GM20431 (cell line): Measurements from ENCODE around the gene DOCK2.
"Not testable (repeated sequence)": the region's sequence is repeated elsewhere in the genome, so short reads cannot be mapped to it uniquely, and the experiment has no call there.

ENCODE experiments used
- in situ Hi-C: fragments of 300-500 bp; cut with MseI, MboI; formaldehyde crosslinking; loops from one replicate; pipeline ENCODE4 v1.15.0; 2020; ENCODE audit warnings: low sequenced_read_pairs; ENCODE audit not compliant: unreplicated experiment

The DOCK2 gene

DNA sequence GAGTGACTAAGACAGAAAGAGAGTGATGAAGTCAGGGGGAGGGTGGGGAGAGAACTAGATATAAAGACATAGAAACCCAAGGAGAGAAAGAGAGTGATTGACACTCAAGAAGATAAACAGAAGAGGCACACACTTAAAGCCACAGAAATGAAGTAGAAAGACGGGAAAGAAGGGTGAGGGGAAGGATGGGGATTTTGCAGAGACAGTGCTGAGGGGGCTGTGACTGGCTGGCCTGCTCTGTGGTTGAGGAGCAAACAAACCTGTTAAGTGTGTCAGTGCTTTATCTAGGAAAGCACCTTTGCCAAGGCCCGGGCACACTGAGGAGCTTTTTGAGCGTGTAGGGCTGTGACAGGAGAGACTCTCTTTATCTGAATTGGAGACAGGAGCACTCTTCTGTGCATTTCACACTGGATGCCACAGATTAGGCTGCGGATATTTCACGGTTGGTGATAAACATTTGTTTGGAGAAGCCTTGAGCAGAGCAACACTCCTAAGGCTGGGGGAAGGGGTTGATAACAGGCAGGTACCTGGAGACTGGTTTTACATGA, 109.1 kb downstream of the DOCK2 start:
- in situ Hi-C loops, result no loop called here

DNA sequence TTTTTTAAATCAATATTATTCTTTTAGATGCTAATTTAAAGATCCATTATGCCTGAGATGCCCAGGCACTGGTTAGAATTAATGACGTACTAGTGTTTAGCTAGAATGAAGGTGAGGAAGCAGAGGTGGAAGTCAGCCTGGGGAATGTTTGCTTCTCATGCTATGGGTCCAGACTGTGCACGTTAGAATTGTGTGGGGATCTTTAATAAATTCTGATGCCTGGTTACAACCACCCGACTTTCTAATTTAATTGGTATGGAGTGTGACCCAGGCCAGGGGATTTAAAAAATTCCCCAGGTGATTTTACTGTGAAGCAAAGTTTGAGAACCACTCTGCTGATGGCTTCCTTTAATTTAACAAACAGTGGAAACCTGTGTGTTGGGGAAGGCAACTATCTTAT, 111.1 kb downstream of the DOCK2 start:
- in situ Hi-C loops, result no loop called here

DNA sequence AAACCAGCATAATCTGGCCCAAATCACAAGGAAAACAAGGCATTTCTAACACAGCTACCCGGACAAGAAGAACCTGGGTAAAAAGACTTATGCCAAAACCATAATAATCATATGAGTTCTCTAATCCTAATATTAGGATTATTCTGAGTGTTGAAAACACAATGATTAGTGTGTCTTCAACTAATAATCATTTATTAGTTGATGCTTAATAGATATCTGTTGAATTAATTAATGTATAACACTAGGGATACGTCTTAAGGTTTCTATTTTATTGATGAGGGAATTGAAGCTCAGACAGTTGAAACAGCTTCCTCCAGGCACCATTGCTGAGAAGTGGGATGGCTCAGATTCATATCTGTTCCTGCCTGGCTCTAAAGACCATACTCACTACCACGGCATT, 112.2 kb downstream of the DOCK2 start:
- in situ Hi-C loops, result no loop called here

DNA sequence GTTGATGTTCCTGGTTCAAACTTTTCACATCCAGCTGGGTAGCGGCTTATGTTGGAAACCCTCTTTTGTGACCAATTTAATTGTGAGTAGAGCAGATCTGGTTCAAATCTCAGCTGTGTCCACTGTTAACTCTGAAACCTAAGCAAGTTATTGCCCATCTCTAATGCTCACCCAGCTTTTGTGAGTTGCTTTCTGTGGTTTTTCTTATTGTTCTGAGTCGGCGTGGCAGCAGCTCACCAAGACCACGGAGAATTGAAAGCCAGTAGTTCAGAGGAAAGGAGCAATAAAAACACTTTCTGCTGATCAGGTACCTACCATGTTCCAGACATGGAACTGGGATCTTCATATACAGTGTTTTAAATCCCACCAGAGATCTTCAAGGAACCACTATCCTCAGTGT, 114.4 kb downstream of the DOCK2 start:
- in situ Hi-C loops, result no loop called here

DNA sequence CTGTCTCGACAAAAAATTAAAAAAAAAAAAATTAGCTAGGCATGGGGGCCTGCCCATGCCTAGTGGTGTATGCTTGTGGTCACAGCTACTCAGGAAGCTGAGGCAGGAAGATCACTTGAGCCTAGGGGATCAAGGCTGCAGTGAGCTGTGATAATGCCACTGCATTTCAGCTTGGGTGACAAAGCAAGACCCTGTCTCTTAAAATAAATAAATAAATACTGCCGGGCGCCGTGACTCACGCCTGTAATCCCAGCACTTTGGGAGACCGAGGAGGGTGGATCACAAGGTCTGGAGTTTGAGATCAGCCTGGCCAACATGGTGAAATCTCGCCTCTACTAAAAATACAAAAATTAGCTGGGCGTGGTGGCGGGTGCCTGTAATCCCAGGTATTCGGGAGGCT, 115.5 kb downstream of the DOCK2 start:
- in situ Hi-C loops, result not testable (repeated sequence)

DNA sequence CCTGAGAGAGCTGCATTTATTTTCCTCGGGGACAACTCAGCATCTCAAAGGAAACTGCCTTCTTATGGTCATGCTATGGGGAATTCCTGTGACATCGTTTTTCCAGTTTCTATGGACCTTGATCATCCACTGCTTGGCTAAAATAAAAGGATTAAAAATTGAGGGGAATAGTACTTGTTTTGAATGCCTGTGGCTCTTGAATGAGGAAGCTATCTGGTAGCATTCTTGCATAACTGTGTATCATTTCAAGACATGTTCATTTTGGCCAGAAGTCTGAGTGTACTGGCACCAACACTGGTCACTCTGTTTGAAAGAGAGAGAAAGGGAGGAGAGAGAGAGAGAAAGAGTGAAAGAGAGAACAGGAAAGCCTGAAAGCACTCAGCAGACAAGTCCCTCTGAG, 116.7 kb downstream of the DOCK2 start:
- in situ Hi-C loops, result no loop called here

DNA sequence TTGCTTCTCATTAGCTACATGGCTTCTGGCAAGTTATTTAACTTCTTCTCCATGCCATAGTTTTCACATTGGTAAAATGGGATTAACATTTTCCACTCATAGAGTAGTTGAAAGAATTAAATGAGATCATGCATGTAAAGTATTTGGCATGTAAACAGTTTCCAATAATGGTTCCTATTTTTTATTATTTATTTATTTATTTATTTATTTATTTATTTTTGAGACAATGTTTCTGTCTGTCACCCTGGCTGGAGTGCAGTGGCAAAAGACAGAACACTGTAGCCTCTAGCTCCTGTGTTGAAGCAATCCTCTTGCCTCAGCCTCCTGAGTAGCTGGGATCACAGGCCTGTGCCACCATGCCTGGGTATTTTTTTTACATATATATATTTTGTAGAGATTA, 117.7 kb downstream of the DOCK2 start:
- in situ Hi-C loops, result no loop called here

DNA sequence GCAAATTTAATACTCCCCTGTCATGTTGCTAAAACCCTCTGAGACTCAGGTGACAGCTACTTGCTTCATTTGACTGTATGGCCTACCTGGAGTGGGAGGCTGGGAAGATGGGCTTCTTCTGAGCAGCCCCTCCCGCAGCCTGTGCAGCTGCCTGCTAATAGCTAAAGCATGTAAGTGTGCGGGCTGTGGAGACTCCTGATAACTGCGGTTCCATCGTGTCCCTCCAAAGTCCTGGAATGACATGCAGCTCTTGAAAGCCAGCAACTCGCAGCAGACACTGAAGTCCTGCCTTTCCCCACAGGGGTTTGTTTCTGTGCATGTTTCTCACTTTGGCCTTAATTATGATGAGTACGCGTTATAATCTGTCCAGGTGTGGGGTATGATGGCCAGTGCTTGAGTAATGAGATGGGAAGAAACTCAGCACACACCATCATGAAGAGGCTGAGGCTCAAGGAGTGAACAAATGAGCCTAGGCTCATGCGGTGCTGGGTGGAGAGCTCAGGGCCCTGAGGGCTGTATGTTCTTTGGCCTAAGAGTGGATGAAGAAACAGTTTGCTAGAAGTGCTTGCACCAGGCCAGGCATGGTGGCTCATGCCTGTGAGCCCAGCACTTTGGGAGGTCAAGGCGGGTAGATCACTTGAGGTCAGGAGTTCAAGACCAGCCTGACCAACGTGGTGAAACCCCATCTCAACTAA, 119.1 kb downstream of the DOCK2 start:
- in situ Hi-C loops, result no loop called here

DNA sequence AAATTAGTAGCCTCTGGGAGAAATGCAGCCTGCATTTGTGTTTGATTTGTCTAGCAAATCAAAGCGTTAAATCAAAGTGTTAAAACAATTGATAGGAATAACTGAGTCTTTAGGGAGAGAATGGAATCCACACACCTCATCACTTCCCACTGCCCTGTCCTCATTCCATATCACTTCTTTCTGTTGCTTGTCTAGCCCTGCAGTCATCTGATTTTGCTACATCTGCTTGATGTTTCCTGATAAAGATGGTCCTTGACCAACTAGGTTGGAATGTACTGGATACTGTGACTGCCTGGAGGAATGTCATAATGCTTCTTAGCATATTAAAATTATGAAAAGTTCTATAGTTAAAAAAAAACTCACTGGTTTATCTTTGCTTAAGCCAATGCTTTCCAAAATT, 119.9 kb downstream of the DOCK2 start:
- in situ Hi-C loops, result no loop called here

DNA sequence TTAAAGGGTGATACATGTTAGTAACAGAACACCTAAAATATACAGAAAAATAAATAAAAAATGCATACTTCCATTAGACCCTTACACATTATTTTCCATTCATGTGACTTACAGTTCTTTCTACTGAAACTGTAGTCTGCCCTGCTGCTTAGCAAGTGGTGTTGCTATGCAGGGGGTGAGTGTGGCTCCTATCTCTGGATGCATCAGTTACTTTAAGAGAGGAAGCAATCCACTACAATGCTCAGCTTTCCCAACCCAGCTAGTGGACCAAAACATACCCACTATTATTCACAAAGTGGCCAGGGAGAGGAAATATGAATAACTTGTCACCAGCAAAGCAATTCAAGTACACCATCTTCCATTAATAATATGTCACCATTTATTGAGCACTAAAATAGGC, 121.8 kb downstream of the DOCK2 start:
- in situ Hi-C loops, result no loop called here

DNA sequence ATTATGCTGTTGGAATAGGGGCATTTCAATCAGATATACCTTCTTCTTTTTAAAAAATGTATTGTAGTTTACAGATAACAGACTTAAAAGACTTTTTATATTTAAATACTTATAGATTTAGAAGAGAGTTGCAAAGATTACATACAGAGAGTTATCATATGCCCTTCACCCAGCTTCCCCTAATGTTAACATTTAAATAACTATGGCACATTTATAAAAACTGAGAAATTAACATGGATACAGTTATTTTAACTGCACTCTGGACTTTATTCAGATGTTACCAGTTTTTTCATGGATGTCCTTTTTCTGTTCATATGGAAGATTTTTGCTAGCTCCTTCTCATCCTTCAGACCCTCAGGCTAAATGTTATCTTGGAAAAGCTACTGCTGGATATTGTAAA, 123.2 kb downstream of the DOCK2 start:
- in situ Hi-C loops, result no loop called here

DNA sequence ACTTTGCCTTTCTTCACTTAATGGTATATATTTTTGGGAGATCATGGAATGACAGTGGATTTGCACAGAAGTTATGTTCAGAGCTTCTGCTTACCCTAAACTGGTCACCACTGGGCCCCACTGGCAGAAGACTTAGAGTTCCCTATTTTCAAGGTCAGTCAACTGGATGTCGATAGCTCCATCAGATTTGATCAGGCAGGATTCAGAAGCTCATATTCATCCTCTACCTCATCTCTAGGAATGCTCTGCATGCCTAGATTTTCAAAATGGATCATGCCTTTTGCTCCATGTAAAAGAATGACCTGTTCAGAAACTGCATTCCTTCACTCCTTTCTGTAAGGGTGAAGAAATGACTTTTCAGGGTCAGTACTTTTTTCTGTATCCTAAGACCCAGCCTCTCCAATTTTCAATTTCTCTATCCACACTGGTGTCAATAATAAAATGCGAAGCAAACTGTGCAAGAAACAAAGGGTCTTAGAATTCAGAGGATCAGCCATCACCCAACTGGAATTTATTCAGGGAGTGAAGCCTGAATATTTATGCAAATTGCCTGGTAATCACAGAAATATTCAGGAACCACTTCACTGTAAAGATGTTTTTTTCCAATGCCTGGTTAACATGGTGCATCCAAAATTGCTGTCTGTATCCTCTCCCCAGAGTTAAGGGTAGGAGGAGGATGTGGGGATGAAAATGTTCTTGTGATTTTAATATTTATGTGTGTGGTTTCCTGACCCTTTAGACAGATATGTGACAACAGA, 125.4 kb downstream of the DOCK2 start:
- in situ Hi-C loops, result no loop called here

DNA sequence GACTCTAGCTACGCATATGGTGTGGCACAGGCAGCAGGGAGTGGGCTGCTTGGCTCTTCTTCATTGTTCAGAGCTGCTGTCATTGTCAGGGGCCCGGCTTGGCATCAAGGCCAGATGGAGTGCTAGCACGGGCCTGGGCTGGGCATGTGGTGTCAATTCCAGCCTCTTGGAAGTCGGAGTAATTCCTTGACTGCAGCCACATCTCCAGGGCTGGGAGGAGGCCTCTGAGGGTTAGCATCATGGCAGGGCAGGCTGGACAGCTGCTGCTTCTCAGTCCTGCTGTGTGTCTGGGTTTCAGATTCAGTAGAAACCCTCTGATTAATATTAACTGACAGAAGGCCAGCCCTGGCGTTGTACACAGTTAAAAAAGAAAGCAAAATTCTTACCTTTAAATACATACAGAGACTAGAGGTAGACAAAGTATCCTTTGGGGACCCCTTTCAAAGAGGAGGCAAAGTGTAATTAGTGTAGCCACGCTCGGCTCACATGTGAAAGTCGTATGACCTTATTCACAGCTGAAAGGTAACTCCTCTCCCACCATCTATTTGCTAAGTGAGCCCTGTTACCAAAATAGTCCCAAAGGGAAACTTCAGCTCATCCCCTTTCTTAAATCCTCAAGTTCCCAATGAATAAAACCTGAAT, 126.4 kb downstream of the DOCK2 start:
- in situ Hi-C loops, result no loop called here

DNA sequence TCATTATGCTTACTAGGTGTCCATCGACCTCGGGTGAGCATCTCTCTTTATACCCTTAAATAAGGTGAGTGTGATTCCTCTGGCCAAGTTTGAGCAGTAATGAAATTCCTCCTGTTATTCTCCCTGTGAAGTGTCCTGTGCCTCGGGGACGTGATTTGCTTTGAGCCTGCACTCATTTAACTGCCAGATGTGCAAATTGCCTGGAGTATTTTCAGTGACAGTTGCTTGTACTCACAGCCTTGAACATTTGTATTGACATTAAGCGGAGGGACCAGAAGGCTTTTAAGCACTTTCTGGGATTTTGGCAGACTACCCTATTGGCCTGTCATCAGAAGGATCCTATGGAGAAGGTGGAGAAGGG, 126.9 kb downstream of the DOCK2 start:
- in situ Hi-C loops, result no loop called here

DNA sequence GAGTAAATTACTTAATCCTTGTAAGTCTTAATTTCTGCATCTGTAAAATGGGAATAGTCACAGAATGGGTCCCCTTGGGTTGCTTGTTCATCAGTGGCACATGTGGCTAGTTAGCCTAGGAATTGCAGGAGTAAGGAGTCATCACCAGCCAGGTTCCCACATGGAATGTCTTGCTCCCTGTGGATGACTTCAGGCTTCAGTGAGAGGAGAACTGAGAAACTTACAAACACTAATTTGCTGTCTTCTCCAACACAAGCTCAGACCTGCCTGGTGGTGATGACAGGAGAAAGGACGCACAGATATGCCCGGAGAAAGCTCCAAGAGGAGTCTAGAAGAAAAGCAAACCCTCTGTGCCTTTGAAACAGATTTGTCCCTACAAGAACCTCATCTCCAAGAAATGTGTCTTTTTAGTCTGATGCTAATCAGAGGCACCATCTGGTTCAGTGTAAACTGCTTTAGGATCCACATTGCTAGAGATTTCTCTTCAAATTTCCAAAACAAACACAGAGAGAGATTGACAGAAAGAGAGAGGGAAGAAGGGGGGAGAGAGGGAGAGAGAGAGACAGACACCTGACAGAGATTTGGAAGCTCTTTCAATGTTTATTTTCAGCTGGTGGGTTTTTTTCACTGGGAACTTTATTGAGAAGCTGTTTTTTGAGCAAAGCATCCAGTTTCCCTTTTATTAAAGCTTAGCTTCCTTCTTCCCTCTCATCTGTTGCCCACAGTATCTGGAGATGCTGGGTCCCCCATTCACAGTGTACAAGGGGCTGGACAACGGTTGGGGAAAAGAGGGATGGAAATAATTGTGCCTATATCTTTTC, 128.3 kb downstream of the DOCK2 start:
- in situ Hi-C loops, result no loop called here

DNA sequence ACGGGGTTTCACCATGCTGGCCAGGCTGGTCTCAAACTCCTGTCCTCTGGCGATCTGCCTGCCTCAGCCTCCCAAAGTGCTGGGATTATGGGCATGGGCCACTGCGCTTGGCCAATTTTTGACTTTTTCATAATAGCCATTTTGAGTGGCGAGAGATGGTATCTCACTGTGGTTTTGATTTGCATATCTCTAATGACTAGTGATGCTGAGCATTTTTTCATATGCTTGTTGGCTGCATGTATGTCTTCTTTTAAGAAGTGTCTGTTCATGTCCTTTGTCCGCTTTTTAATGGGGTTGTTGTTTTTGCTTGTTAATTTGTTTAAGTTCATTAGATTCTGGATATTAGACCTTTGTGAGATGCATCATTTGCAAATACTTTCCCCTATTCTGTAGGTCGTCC, 129.9 kb downstream of the DOCK2 start:
- in situ Hi-C loops, result not testable (repeated sequence)

DNA sequence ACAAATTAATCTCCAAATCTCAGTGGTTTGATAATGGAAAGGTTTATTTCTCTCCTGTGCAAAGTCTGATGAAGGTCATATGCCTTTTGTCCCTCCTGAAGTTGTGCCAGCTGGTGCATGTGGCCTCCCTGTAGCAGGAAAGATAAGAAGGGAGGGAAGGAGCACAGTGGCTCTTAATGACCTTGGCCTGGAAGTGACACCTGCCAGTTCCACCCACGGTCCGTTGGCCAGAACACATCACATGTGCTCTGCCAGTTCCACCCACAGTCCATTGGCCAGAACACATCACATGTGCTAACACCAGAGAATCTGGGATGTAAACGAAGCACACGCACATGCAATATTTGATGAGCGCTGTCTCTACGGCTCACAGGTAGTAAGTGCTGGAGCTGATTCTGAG, 130.9 kb downstream of the DOCK2 start:
- in situ Hi-C loops, result no loop called here

DNA sequence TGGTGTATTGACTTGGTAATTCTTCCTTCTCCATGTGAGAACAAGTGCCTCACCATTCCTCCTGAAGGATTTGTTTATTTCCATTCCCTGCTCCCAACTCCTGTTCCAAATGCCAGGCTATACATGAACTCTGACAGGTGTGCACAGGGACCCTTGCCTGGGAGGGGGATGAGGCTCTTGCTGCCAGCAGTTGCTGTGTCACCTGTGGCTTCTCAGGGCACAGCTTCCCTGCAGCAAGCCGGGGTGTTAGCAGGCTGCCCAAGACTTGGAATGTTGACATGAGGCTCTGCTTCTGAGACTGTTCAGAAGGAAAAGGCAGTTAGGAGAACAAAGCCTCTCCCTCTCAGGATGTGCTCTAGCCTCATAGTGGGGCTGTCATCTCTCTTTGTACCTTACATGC, 131.3 kb downstream of the DOCK2 start:
- in situ Hi-C loops, result no loop called here

DNA sequence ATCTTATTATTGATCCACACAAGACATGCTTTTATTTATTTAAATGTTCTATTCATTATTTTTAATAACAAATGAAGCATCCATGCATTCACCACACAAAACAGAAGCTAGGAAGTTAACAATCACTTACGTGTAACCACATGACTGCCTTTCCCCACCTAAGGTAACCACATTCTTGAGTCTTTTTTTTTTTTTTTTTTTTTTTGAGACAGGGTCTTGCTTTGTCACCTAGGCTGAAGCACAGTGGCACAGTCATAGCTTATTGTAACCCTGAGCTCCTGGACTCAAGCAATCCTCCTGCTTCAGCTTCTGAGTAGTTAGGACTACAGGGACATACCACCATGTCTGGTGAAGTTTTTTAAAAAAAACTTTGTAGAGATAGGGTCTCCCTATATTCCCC, 133.0 kb downstream of the DOCK2 start:
- in situ Hi-C loops, result no loop called here

DNA sequence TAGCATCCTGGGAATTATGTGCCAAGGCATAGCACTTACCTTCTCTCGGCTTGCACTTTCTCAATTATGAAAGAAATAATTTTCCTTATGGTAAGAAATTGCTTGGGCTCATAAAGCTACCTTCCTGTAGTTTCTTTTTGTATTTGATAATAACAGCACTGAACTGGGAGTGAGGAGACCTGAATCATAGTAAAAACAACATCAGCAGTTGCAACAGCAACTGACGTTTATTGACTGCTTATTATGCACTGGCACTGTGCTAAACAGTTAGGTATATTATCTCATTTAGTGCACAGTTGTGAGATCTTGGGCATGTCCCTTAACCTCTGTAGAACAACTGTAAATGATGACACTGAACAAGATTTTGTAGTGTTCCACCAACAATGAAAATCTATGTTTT, 135.2 kb downstream of the DOCK2 start:
- in situ Hi-C loops, result no loop called here
